Suppressor macrophage (primary cell): ENCODE measurements around the gene PRMT1.

ENCODE experiments used
- DNase-seq, 4 experiments: peaks; one replicate each; pipeline ENCODE4 v3.0.0-alpha.2; 2020 to 2022

Gene PRMT1

GRCh38 chr19:49672131-49672919 is 4.7 kb upstream of the PRMT1 start:
- peak; percentile 79 to 91 (median 84) for DNase-seq

GRCh38 chr19:49676136-49676783 is 811 bp upstream of the PRMT1 start:
- peak; percentile 92 to 97 (median 96) for DNase-seq

- peak; percentile 100 for DNase-seq
These were observed 264 bp upstream of the PRMT1 start for GRCh38 chr19:49676784-49677230.

GRCh38 chr19:49677901-49678674 is 1.0 kb downstream of the PRMT1 start:
- peak; percentile 76 to 86 (median 80) for DNase-seq

- no peak for DNase-seq
These were observed 2.1 kb downstream of the PRMT1 start for GRCh38 chr19:49678985-49679770.

GRCh38 chr19:49679771-49680413 is 2.8 kb downstream of the PRMT1 start:
- no peak for DNase-seq

GRCh38 chr19:49680421-49681351 is 3.6 kb downstream of the PRMT1 start:
- peak; percentile 90 to 98 (median 95) for DNase-seq

GRCh38 chr19:49681830-49682229 is 4.8 kb downstream of the PRMT1 start:
- DNase-seq: no peak

- no peak for DNase-seq
These were observed 5.2 kb downstream of the PRMT1 start for GRCh38 chr19:49682274-49682673.

- DNase-seq: no peak
These were observed 6.8 kb downstream of the PRMT1 start for GRCh38 chr19:49683814-49684250.

GRCh38 chr19:49684251-49684982 is 7.3 kb downstream of the PRMT1 start:
- DNase-seq: peak in 2 of 4 experiments; percentile 36 to 46

GRCh38 chr19:49684983-49685553 is 8.0 kb downstream of the PRMT1 start:
- no peak for DNase-seq

GRCh38 chr19:49685845-49686332 is 8.8 kb downstream of the PRMT1 start:
- no peak for DNase-seq

GRCh38 chr19:49686503-49687088 is 9.5 kb downstream of the PRMT1 start:
- DNase-seq: no peak

- no peak for DNase-seq
These were observed 10.1 kb downstream of the PRMT1 start for GRCh38 chr19:49687150-49687549.

GRCh38 chr19:49687566-49688316 is 10.7 kb downstream of the PRMT1 start:
- DNase-seq: peak; percentile 41 to 73 (median 62)

GRCh38 chr19:49688531-49689132 is 11.6 kb downstream of the PRMT1 start:
- no peak for DNase-seq
